GM12864 (cell line): ENCODE data around the gene NFIX.

Source experiments
- DNase-seq: peaks from one replicate; pipeline ENCODE4 v3.0.0-alpha.2; 2011; ENCODE audit warnings: low read depth
- H3K4me3 ChIP-seq: 2 replicates; pipeline ENCODE4 v1.5.1; 2011; ENCODE audit warnings: mild to moderate bottlenecking, low read depth, low read length, control low read depth
- TF ChIP-seq, protein P1 (sequence below): IDR thresholded peaks from 2 replicates; pipeline ENCODE4 v1.5.1; 2011; ENCODE audit warnings: low read depth, mild to moderate bottlenecking, moderate library complexity, low read length, control low read depth, inconsistent platforms; ENCODE audit errors: missing control alignments

NFIX gene

GRCh38 chr19:13035820-13036365 is 40.6 kb downstream of the NFIX start:
- TF ChIP-seq, protein P1, sequence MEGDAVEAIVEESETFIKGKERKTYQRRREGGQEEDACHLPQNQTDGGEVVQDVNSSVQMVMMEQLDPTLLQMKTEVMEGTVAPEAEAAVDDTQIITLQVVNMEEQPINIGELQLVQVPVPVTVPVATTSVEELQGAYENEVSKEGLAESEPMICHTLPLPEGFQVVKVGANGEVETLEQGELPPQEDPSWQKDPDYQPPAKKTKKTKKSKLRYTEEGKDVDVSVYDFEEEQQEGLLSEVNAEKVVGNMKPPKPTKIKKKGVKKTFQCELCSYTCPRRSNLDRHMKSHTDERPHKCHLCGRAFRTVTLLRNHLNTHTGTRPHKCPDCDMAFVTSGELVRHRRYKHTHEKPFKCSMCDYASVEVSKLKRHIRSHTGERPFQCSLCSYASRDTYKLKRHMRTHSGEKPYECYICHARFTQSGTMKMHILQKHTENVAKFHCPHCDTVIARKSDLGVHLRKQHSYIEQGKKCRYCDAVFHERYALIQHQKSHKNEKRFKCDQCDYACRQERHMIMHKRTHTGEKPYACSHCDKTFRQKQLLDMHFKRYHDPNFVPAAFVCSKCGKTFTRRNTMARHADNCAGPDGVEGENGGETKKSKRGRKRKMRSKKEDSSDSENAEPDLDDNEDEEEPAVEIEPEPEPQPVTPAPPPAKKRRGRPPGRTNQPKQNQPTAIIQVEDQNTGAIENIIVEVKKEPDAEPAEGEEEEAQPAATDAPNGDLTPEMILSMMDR: no peak
- DNase-seq: no peak
- no peak overlapping the region for H3K4me3 ChIP-seq

DNA sequence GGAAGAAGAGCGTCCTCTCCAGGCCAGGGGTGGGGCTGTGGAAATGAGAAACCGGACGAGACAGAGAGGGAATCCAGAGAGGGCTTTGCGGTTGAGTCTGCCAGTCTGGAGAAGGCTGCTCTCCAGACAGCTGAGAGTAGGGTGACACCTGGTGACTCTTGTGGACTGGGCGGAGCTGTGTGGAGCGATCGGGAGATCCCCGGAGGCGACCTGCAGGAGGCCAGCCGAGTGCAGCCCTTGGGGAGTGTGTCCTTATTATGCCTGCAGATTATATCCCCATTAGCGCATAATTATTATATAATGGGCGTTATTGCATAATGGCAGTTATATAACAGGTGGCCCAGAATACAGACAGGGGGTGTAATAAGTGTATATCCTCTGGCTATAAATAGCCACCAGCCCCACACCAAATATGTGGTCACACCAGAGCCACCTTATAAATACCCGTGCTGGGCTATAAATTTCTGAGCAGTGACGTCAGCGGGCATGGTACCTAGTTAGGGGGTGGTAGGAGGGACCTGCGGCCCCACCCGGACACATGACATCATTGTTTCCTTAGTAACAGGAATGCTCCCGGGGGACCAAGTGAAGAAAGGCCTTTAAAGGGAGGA is 41.2 kb downstream of the NFIX start:
- DNase-seq: no peak
- H3K4me3 ChIP-seq: no peak overlapping the region
- TF ChIP-seq, protein P1: no peak

GRCh38 chr19:13037161-13037560 is 41.9 kb downstream of the NFIX start:
- DNase-seq: no peak
- TF ChIP-seq, protein P1: no peak
- no peak overlapping the region for H3K4me3 ChIP-seq

GRCh38 chr19:13037731-13038130 is 42.5 kb downstream of the NFIX start:
- TF ChIP-seq, protein P1: no peak
- no peak overlapping the region for H3K4me3 ChIP-seq
- no peak for DNase-seq

DNA sequence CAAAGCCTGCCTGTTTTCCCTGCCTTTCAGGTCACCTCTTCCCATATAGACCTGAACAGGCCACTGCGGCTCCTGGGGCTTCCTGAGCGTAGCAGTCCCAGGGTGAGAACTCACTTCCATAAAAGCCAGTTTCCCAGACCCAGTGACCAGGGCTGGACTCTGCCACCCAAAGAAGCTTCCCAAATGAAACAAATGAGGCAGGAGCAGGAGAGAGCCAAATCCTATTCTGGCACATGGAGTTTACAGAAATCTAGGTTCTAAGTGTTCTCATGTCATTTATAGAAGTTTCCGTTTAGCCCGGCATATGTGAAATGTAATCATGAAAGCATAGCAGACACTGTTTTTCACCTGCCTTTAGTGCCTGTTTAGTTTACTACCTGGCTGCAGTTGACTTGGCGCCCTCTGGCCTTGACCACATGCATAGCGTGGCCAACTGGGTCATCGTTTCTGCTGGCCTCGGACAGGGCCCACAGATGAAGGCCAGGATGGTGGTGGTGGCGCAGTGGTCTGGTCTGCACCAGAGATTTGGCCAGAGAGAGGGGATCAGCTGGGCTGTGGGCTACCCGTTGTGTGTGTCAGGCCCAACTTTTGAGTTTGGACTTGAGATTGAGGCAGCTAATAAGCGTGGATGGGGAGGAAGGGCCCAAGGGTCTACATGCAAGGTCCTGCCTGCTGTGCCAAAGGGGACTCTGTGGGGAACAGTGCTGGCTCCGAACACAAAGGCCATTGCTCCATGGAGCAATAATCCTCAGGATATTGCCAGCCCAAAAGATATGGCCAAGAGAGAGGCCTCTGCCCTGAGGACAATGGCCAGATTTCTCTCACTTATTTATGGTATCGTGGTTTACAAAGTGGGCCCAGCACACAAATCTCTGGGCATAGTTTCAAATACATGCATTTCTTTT is 43.3 kb downstream of the NFIX start:
- no peak overlapping the region for H3K4me3 ChIP-seq
- no peak for DNase-seq
- TF ChIP-seq, protein P1: no peak

DNA sequence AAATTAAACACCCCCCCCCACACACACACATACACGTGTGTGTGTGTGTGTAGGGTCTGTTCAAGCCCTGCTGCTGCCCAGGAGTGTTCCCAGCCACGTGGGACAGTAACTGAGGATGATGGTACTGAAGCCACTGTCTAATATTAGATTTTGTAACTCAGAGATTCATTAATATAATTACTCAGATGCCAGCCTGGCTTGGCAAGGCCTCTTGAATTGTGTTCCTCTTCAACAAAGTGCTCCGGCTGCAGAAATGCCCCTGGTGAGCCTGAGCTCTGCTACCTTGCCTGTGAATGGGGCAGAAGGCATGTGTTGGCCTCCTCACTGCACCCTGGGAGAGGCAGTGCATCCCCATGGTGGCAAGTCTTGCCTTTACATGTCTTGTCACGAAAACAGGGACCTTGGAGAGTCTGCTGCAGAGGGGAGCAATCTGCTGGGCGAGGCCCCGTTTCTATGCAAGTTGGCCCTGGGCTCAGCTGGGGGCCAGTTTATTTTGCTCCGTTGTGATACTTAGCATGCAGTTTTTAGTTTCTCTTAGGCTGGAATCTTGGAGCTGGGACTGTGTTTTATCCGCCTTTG is 44.0 kb downstream of the NFIX start:
- DNase-seq: no peak
- TF ChIP-seq, protein P1: no peak
- H3K4me3 ChIP-seq: no peak overlapping the region
